GM21529 (cell line): ENCODE data around the gene SPPL2B.

ENCODE experiments used
- ATAC-seq: cut with Tn5 transposase; IDR thresholded peaks from one replicate; pipeline ENCODE4 v1.9.1; 2021; ENCODE audit not compliant: unreplicated experiment

SPPL2B gene

GRCh38 chr19:2296141-2296540 lies 32.3 kb upstream of the SPPL2B start:
- no peak for ATAC-seq

- ATAC-seq, result no peak
Observed at GRCh38 chr19:2300533-2300932, 28.0 kb upstream of the SPPL2B start.

- ATAC-seq, result no peak
Observed at GRCh38 chr19:2302319-2303210, 25.9 kb upstream of the SPPL2B start.

- no peak for ATAC-seq
Observed at GRCh38 chr19:2303211-2303798, 25.2 kb upstream of the SPPL2B start.

GRCh38 chr19:2305452-2306280 lies 22.8 kb upstream of the SPPL2B start:
- no peak for ATAC-seq

GRCh38 chr19:2306281-2306806 lies 22.1 kb upstream of the SPPL2B start:
- no peak for ATAC-seq

- no peak for ATAC-seq
Observed at GRCh38 chr19:2306971-2307370, 21.5 kb upstream of the SPPL2B start.

- ATAC-seq, result no peak
Observed at GRCh38 chr19:2307518-2308012, 20.9 kb upstream of the SPPL2B start.

- no peak for ATAC-seq
Observed at GRCh38 chr19:2308114-2308556, 20.3 kb upstream of the SPPL2B start, which contains the start of gene LINGO3. Gene LINGO3 (minus strand): TSS chr19:2308154. CDS start chr19:2291776, 16,378 bp downstream.

- no peak for ATAC-seq
Observed at GRCh38 chr19:2309734-2310362, 18.6 kb upstream of the SPPL2B start.

GRCh38 chr19:2311093-2311492 lies 17.4 kb upstream of the SPPL2B start:
- ATAC-seq, result no peak

- no peak for ATAC-seq
Observed at GRCh38 chr19:2312820-2313501, 15.5 kb upstream of the SPPL2B start.

GRCh38 chr19:2315121-2315817 lies 13.2 kb upstream of the SPPL2B start:
- no peak for ATAC-seq

GRCh38 chr19:2315818-2316353 lies 12.6 kb upstream of the SPPL2B start:
- no peak for ATAC-seq

- ATAC-seq, result no peak
Observed at GRCh38 chr19:2317300-2317699, 11.2 kb upstream of the SPPL2B start.

- no peak for ATAC-seq
Observed at GRCh38 chr19:2317756-2318155, 10.7 kb upstream of the SPPL2B start.

GRCh38 chr19:2318923-2319322 lies 9.6 kb upstream of the SPPL2B start:
- no peak for ATAC-seq

GRCh38 chr19:2319551-2319950 lies 8.9 kb upstream of the SPPL2B start:
- ATAC-seq, result no peak

- no peak for ATAC-seq
Observed at GRCh38 chr19:2320049-2320448, 8.4 kb upstream of the SPPL2B start.
